ENCODE results near the gene LRIG3.
"Not testable (repeated sequence)": the region's sequence is repeated elsewhere in the genome, so short reads cannot be mapped to it uniquely, and the experiment has no call there.

Gene LRIG3

DNA sequence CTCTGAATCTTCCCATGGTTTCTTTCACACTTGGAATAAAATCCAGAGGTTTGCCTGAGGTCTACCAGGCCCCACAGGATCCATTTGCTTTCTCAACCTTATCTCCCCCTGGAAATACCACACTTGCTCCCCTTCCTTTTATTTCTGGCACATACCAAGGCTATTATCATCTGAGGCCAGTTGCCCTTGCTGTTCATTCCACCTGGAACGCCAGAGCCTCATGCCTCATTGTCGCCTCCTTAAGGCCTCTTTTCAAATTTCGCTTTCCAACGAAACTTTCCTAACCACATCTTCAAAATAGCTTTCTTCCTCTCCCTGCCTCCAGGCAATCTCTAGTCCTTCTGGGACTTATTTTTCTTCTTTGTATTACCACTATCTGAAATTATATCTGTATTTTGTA is 11.2 kb upstream of the LRIG3 start:
- DNase-seq: no peak

DNA sequence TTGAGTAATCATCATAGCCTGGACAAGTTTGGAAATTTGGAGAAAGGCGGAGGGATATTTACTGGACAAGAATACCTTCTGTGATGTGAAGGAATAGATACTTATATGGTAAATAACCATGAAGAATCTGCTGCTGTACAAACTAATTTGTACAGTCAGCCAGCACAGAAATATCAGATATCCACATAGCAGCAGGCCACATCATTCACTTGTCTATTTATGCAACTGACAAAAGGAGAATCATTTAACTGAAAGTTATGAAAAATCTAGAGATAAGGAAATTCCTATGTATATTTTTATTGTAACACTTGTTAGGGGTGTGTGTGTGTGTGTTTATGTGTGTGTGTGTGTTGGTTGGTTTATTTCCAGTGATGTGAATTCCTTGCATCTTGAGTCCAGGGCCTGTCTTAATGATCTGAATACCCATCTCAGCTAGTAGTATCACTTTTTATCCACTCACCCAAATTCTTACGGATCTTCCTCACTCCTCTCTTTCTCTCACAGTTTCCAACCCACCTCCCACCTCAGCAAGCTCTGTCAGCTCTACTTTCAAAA is 10.5 kb upstream of the LRIG3 start:
- no peak for DNase-seq

DNA sequence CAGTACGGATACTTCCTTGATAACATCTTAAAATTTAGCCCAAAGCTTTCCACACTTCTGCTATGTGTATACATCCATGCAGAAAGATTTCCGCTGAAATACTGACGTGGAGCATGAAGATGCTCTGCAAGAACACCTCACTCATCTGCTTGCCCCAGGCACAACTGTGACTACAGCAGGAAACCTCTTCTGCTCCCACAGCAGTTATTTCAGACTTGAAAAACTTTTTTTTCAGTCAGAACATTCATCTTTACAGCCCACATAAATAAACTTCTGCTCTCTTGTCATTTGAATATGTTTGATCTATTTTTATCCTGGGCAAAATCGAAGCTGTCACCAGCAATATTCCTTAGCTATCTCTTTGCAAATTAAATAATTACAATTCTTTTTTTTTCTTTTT is 6.8 kb upstream of the LRIG3 start:
- no peak for DNase-seq

DNA sequence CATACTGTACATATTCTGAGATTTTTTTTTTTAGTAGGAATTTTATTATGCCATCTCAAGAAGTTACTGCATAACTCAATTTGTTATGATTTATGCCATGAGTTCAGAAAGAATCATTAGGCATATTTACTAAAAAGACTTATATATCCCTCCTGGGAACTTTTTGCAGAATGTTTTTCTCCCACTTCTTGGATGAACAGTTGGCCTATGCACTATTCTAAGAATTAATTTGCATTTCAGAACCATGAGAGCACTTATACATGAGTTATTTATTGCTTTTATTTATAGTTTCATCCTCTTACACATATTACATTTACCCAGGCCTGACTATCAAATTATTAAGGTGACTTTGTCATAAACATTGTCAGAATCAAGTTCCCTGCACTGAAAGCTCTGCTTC is 6.3 kb upstream of the LRIG3 start:
- DNase-seq: no peak

DNA sequence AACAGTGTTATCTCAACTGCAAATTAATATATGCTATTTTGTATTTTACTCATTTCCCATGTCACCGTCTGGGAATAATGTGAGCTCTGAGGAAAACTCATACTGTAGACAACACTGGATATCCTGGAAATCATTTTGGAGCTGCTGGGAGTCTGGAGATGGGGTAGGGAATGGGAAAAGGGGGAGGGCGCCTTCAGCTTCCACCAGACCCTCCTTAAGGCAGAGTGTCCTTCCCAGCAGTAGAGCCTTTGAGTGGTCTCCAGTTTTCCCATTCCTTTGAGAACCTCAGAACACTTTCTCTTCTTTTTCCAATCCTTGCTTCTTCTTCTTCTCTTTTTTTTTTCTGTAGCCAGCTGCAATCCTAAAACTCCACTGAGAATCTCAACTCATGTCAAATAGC is 5.4 kb upstream of the LRIG3 start:
- no peak for DNase-seq

DNA sequence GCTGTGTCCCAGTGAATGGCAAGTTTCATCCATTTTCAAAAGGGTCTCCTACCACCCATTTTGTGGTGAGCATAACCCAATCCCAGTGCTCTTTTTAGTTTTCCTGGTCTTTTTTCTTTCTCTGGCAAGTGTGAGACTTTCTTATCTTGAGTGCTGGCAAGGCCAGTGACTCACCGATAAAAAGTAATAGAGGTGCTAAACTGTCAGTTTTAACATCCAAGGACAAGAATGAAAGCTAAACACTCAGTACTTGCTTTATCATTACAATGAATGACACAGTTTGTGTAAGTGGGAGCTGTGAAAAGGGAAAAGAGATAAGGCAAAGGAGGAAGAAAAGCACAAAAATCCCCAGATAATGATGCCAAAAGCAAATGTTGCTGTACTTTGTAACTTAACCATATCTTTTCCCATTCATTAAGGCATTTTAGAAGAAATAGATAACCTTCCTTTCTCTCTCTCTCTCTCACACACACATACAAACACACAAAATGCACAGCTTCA is 4.9 kb upstream of the LRIG3 start:
- no peak for DNase-seq

DNA sequence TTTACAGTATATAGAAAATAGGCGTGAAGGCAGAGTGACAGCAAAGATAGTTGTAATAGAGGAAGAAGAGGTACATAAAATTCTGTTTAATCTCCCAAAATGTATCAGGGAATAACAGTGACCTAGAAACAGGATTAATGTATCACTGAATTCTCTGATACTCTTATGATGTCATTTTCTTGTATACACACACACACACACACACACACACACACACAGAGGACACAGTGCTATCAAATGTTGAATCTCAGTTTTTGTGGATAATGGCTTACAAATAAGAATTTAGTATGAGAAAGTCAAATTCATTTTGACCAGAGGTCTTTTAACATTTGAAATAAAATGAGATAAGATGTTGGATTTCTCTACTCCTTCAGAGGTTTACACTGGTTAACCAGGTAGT is 4.3 kb upstream of the LRIG3 start:
- no peak for DNase-seq

DNA sequence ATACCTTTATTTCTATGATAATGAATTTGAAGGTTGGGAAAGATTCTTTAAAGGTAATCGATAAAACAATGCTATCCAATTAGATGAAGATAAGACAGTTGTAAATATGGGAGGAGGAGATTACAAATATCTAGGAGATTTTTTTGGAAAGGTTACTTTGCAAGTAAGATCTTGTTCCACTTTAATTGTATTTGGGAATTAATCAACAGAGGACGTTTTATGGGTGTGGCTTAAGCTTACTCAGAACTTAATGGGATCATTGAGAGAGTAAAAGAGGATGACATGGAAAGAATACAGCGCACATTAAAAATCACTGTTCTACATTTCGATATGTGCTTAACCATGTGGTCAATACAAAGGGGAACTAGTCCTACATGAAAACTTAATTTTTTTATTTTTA is 3.5 kb upstream of the LRIG3 start:
- DNase-seq: no peak

DNA sequence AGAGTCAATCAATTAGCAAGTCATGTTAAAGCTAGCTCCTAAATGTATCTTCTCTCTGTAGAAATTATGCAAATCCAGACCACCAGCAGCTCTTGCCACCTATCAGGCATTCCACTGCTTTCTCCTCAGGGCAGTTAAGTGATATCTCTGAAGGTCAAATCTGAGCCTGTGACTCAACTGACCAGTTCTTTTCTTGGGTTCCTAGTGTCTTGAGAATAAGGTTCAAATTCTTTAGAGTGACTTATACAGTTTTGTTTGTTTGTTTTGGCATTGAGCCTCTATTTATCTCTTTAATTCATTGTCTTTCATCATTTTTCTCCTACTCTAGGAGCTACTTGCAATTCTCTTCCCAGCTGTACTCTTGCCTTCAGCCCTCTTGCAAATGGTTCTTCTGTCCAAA is 2.5 kb upstream of the LRIG3 start:
- DNase-seq: no peak

DNA sequence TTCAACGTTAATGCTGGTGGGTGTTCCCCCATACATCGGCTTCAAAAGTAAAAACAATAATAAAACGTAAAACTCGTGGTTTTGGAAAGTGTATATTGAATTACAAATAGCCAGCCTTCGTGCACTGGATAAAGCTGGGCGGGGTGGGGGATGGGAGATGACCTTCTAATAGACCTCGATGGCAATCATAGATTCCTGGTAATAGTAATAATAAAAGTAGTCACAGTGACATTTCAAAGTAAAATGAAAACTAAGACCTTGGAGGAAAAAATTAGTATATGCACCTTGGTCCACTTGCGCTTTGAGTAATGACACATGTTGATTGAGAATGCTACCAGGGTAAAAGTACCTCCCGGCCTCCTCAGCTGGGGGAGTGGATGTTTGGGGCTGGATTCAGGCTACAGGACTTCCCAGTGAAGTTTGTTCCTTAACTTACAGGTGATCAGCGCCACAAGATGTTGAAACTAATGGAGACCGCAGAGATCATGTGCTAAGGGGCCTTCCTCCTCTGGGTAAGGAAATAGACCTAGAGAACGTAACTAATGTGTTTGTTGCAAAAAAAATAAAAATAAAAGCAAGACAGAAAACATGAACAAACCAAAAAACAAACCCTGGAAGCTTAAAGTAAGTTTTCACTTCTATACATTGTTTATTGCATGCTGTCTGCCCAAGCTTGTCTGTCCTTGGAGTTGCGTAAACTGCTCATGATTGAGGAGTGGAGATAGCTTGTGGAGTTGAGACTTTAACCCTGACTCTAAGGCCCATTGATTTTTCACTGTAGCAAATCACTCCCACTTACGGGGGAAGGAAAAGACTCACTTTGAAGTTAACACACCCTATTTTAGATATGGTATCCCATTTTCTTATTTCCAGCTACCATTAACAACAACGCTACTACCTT is 907 bp upstream of the LRIG3 start:
- DNase-seq: no peak

DNA sequence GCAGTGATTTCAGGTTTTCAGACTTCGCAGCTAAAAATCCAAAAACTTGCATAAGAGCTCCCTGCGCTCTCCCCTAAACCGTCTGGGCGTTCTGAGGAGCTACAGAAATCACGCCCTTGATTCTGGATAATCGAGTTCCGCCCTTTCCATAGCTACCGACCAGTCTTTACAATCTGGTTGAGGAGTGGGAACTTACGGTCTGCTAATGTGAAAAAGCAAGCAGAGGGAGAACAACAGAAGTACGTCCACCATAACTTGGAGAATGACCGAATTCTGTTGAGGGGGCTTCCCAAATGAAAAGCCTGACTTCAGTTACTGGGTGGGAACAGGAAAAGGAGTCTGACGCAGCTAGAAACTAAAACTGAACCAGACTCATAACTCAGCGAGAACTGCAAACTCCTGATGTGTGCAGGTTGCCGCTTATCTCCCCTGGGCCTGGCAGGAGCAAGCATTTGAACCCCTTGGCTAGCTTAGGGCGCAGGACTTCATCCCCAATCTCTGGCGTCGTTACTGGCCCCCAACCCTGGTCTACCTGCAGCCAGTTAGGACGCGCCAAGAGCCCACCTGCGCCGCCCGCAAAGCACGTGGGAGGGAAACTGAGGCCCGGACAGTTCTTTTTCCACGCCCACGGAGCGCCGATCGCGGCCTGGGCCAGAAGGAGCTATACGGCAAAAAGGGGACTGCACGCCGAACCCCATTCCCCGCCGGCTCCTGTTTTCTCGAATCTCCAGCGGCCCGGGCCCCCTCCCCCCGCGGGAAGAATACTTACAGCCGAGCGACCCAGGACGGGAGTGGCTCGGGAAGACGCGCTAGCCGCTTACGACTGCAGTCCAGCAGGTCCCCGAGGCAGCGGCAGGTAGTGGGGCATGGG is 838 bp downstream of the LRIG3 start:
- DNase-seq: peak; percentile 56

DNA sequence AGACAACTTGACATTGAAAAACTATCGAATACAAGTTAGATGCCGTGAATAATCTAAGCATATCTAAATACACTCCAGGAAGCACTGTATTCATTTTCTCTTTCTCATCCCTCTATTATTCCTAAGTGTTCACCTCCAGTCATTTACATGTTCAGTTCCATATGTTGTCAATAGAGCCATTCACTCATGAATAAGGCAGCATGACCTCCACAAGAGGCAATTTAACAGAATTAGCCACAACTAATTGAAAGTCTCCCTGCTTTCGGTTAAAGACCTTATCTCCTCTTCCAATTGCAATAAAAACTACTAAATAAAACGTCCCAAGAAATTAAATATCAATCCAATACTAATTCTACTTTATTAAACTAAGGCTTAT is 1.8 kb downstream of the LRIG3 start:
- peak; percentile 85 for DNase-seq

DNA sequence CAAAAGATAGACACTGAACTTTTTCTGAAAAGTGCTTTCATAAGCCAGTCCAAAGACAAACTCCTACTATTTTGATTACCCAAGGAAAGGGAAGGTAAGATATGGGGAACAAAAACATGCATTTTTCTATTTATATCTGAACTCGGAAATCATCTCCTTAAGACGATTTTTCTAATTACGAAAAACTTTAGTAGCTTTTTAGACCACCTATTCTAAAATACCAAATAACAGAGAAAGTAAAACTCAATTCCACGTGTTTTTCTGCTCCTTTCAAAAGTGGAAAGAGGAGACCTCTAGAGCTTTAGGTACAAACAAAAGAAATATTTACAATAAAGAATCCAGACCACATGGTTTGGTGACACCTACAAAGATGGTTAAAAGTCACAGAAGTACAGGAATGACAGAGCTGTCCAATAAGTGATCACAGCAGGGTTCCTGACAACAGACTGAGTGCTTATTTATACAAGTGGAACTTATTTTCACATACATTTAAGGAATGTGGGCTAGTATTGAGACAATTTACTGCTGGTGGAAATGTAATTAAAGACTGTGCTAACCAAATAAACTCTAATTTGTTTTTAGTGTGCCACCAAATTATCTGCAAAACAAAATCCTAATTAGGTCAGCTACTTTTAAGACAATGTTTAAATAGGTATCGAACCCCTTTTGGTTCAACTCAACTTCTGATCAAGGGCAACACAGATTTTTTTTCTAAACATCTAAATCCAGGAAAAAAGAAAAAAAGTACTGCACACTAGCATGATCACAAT is 2.4 kb downstream of the LRIG3 start:
- DNase-seq: no peak

DNA sequence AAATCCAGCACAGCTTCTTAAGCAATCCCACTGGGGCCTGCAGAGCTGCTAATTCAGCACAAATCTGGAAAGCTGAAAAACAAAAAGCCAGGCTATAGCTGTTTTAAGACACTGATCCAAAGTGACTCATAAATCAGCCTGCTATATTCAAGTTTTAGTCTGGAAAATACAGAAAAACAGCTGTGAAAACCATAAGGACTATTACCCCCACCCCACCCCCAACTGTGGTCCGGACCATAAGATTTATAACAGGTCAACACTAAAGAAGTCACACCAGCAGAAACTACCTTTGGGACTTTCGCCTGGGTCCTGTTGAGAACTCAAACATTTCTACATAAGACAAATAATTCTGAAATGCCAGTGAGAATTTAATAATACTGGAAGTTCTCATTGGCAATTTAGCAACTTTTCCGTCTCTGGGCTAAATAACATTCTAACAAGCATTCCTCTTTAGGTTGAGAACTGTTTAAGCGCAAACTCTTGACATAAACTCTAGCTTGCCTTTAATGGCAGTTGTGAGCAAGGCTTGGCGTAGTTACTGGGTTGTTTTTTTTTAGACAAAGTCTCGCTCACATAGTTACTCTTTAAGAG is 3.3 kb downstream of the LRIG3 start:
- no peak for DNase-seq

DNA sequence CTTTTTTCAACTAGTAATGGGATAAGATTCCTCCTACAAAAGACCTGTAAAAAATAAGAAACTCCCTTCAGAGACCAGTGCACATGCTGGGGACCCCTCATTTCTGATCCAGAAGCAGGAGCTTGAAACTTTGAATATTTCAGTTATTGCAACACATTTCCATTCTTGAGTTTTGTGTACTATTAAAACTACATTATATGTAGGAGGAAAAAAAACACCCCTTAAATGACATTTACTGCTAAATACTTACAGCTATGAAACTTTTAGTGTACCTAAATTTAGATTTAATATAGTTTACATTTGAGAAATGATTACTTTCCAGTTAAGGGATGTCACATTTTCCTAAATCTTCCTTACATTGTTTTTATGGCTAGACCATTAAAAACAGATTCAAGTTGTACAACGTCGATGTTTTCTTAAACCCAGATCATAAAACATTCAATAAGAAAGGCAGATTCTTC is 4.1 kb downstream of the LRIG3 start:
- no peak for DNase-seq

DNA sequence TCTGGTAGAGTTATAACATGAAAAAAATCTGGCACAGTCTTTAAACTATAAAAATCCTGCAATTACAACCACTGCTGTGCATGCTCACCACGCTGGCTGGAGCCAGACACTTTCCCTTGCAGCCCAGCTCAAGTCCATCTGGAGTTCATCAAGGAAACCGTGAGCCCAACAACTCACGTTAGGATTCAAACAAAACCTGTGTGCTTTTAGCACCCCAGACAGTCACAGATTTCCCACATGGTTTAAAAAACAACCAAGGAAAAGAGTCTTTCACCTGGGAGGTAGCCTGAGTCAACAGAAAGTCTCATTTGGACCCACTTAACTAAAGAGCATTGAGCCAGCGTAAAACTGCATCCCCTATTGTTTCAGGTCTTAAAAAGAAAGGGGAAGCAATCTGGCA is 4.7 kb downstream of the LRIG3 start:
- peak; percentile 82 for DNase-seq

DNA sequence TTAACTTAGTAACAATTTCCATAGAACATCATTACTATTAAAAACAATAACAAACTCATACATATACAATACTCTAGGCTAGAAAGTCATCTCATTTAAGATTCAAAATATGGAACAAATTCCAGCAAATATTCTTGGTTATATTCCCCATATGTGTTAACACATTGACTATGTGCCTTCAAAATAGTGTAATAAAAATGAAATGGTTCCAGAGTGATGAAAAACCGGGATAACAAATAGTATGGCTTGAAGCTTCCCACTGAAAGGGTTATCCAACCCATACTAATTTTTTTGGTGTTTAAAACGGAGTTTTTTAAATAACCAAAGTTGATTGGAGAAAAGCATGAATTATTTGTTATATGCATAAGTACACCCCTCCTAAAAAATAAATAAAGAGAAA is 5.3 kb downstream of the LRIG3 start:
- no peak for DNase-seq

DNA sequence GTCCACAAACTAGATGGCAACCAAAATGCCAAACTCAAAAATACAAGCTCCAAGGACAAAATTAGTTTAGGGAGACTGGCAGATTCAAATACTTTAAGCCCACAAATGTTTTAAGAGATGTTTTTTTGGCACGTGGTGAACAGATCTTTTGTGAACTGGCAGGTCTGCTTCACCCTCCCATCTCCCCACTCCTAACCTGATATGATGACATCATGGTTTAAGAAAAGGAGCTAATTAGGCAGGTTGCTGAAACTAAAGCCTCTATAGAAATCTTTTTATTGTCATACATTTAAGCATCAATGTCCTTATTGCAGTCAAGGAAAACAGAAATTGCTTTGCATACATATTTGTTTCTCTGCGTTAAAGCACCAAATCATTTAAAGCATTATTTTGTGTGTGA is 5.8 kb downstream of the LRIG3 start:
- DNase-seq: peak; percentile 9

DNA sequence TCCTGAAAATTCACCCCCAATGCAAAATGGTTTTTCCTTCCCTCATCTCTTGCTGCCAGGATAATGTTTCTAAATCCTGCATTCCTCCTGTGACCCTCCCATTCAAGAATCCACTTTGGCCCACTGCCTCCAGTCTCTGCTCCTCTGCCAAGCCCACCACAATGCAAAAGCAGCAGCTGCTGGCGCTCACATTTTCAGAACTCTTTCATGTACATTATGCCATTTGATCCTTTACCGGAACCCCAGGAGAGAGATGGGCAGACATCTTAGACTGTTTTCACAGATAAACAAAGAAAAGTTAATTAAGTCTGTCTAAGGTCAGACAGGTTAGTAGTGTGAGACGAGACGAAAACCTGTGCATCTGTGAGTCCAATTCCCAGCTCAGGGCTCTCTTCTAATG is 12.9 kb downstream of the LRIG3 start:
- no peak for DNase-seq

DNA sequence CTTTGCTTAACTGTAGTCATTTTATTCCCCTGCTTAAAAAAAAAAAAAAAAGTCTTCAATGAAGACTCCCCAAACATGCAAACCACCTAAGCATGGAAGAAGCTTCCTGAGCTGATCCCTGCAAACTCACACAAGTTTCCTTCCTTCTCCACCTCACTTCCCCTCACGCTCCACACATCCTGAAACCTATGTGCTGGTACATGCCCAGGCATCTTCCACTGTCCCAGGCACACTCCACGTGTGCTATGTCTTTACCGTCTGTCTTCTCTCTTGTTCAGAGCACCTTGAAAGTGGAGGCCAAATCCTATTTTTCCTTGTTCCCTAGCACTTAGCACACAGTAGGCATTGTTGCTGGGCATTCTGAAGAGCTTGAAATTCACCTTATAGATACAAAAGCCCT is 13.4 kb downstream of the LRIG3 start:
- no peak for DNase-seq

DNA sequence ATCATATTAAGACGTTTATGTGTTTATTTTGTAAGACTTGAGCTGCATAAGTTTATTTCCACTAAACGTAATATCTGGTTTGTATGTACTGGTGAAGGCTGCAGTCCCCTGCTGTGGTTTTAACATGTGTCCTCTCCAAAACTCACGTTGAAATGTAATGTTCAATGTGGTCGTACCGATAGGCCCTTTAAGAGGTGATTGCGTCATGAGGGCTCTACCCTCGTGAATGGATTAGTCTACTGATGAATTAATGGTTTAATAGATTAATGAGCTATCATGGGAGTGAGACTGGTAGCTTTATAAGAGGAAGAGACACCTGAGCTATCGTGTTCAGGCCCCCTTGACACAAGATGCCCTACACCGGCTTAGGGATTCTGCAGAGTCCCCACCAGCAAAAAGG is 14.9 kb downstream of the LRIG3 start:
- DNase-seq: no peak

DNA sequence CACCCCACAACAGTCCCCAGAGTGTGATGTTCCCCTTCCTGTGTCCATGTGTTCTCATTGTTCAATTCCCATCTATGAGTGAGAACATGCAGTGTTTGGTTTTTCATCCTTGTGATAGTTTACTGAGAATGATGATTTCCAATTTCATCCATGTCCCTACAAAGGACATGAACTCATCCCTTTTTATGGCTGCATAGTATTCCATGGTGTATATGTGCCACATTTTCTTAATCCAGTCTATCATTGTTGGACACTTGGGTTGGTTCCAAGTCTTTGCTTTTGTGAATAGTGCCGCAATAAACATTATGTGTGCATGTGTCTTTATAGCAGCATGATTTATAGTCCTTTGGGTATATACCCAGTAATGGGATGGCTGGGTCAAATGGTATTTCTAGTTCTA is 17.6 kb downstream of the LRIG3 start:
- not testable (repeated sequence) for DNase-seq

All from NCI-H748 treated with DMSO at 0.1 percent for 48 hours (cell line).